Liver (tissue), 9 donors: ENCODE results near the gene GLI3. TPM values are rescaled to one million over a fixed set of nuclear protein-coding genes. Genes with fewer than 3 reads are reported as not detected.

Experiments
- DNase-seq: peaks from one replicate; pipeline ENCODE4 v3.0.0-alpha.2; 2017; ENCODE audit warnings: low spot score
- H3K27ac ChIP-seq, 2 donors: one replicate each; pipeline ENCODE4 v1.7.0; 2013; ENCODE audit warnings: inconsistent platforms in 2 of 2, low read length in 2 of 2, control low read depth in 1 of 2, low read depth in 1 of 2, mild to moderate bottlenecking in 1 of 2
- H3K27me3 ChIP-seq, 4 donors: one replicate each; pipeline versions ENCODE4 v1.6.1 to v1.7.0; 2013; ENCODE audit warnings: low read length in 3 of 4, inconsistent platforms in 1 of 4, mild to moderate bottlenecking in 1 of 4, moderate library complexity in 1 of 4; ENCODE audit not compliant: control insufficient read depth in 4 of 4, insufficient read depth in 4 of 4
- H3K36me3 ChIP-seq, 4 donors: one replicate each; pipeline versions ENCODE4 v1.6.1 to v1.7.0; 2013; ENCODE audit warnings: low read length in 3 of 4, mild to moderate bottlenecking in 3 of 4, low read depth in 1 of 4, moderate library complexity in 1 of 4; ENCODE audit not compliant: control insufficient read depth in 4 of 4, insufficient read depth in 3 of 4
- H3K4me1 ChIP-seq, 4 donors: one replicate each; pipeline versions ENCODE4 v1.6.1 to v1.7.0; 2013; ENCODE audit warnings: low read length in 3 of 4, mild to moderate bottlenecking in 3 of 4, moderate library complexity in 1 of 4; ENCODE audit not compliant: control insufficient read depth in 4 of 4, insufficient read depth in 4 of 4
- H3K4me3 ChIP-seq, 3 donors: one replicate each; pipeline versions ENCODE4 v1.6.1 to v1.7.0; 2013; ENCODE audit warnings: low read length in 3 of 3, control low read depth in 1 of 3, low read depth in 1 of 3, mild to moderate bottlenecking in 1 of 3
- H3K9ac ChIP-seq, 2 donors: one replicate each; pipeline ENCODE4 v1.7.0; 2013; ENCODE audit warnings: low read length in 2 of 2, mild to moderate bottlenecking in 2 of 2, moderate library complexity in 2 of 2, control low read depth in 1 of 2, low read depth in 1 of 2
- H3K9me3 ChIP-seq, 4 donors: one replicate each; pipeline versions ENCODE4 v1.6.1 to v1.7.0; 2013; ENCODE audit warnings: low read length in 3 of 4; ENCODE audit not compliant: control insufficient read depth in 4 of 4
- EGR1 ChIP-seq, 2 donors: IDR thresholded peaks; 2 replicates each; pipeline ENCODE4 v1.6.1; 2016 to 2018; ENCODE audit warnings: antibody characterized with exemption in 2 of 2, low read depth in 2 of 2
- FOXA1 ChIP-seq: IDR thresholded peaks from 2 replicates; pipeline ENCODE4 v1.6.1; 2016; ENCODE audit warnings: antibody characterized with exemption
- FOXA2 ChIP-seq: IDR thresholded peaks from 2 replicates; pipeline ENCODE4 v1.6.1; 2016; ENCODE audit warnings: antibody characterized with exemption
- GABPA ChIP-seq, 2 donors: IDR thresholded peaks in 1 of 2; conservative IDR thresholded peaks in 1 of 2; 2 replicates each; pipeline ENCODE4 v1.6.1; 2016; ENCODE audit warnings: antibody characterized with exemption in 2 of 2, mild to moderate bottlenecking in 1 of 2, moderate library complexity in 1 of 2
- HNF4G ChIP-seq: IDR thresholded peaks from 2 replicates; pipeline ENCODE4 v1.6.1; 2016; ENCODE audit warnings: antibody characterized with exemption
- JUND ChIP-seq, 2 donors: IDR thresholded peaks; 2 replicates each; pipeline ENCODE4 v1.6.1; 2016; ENCODE audit warnings: antibody characterized with exemption in 2 of 2
- NR2F2 ChIP-seq: IDR thresholded peaks from 2 replicates; pipeline ENCODE4 v1.6.1; 2016; ENCODE audit warnings: antibody characterized with exemption
- RXRA ChIP-seq, 2 donors: IDR thresholded peaks; 2 replicates each; pipeline ENCODE4 v1.6.1; 2017 to 2018; ENCODE audit warnings: antibody characterized with exemption in 2 of 2, mild to moderate bottlenecking in 1 of 2
- SP1 ChIP-seq: IDR thresholded peaks from 2 replicates; pipeline ENCODE4 v1.6.1; 2018; ENCODE audit warnings: antibody characterized with exemption, mild to moderate bottlenecking
- TAF1 ChIP-seq: conservative IDR thresholded peaks from 2 replicates; pipeline ENCODE4 v1.6.1; 2016; ENCODE audit warnings: antibody characterized with exemption, mild to moderate bottlenecking
- YY1 ChIP-seq: IDR thresholded peaks from 2 replicates; pipeline ENCODE4 v1.6.1; 2016; ENCODE audit warnings: antibody characterized with exemption, mild to moderate bottlenecking
- WGBS: extraction: QIAGEN DNeasy Blood & Tissue Kit; methylation state at CpG from one replicate; pipeline ENCODE4 v1.1.7; 2013; 5-methylcytosine and 5-hydroxymethylcytosine counted together
- polyA plus RNA-seq, 2 donors: library from polyadenylated mRNA; stranded (reverse) in 1 of 2; unstranded in 1 of 2; fragments of 200-250 nt in 1 of 2; fragments of >200 nt in 1 of 2; fragmentation: Nextera tagmentation in 1 of 2; extraction: Ambion mirVana in 1 of 2; gene quantifications; one replicate each; pipeline versions ENCODE4 v1.2.1 to v1.2.3, GENCODE V29; 2013 to 2015
- total RNA-seq, 2 donors: library from RNA; depleted of rRNA; stranded (reverse); fragments of >200 nt; gene quantifications; one replicate each; pipeline ENCODE4 v1.2.3, GENCODE V29; 2014
- TF ChIP-seq, protein P1 (sequence below): IDR thresholded peaks from 2 replicates; pipeline ENCODE4 v1.6.1; 2016; ENCODE audit warnings: antibody characterized with exemption
- TF ChIP-seq, protein P2 (sequence below): IDR thresholded peaks from 2 replicates; pipeline ENCODE4 v1.6.1; 2016; ENCODE audit warnings: antibody characterized with exemption
- TF ChIP-seq, protein P3 (sequence below): fragments of 150-350 bp; IDR thresholded peaks from 2 replicates; pipeline ENCODE4 v1.5.1; 2017; ENCODE audit warnings: improper control_type of control experiment, low read depth, low read length; ENCODE audit not compliant: missing input control
- TF ChIP-seq, protein P4 (sequence below): IDR thresholded peaks from 2 replicates; pipeline ENCODE4 v1.6.1; 2016; ENCODE audit warnings: antibody characterized with exemption, mild to moderate bottlenecking
- donor health status: healthy.
- donor health status: healthy.
- donor health status: healthy.
- donor health status: healthy.
- donor health status: healthy.

Gene GLI3
- total and polyA plus RNA-seq, 4 donors, result 0.09 to 0.42 (median 0.26) TPM

DNA sequence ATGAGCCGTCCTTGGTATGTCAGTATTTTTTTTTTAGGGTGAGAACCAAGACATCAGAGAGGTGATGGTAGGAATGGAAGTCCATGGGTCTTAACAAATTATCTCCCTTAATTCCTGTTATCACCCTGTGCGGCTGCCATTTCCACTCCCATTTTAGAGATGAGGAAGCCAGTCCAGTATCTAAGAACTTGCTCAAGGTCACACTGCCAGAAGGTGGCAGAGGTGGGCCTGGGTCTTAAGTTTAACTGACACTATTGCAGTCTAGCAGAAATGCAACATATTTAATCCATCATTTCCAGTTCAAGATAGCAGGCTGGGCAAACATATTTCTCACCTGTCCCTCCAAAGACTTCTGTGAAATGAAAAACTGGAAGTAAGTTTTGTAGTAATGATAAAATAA lies 108.3 kb downstream of the GLI3 start:
- Histone ChIP-seq H3K27ac (no peak overlapping the region), H3K4me3 (no peak overlapping the region), H3K9me3 (peaks cover 0 to 9% (median 4%) of the 10 kb centered on the region in 4 donors), H3K4me1 (no peaks in the 10 kb centered on the region), H3K27me3 (peaks cover 0 to 2% (median 0%) of the 10 kb centered on the region in 4 donors), H3K9ac (no peak overlapping the region), H3K36me3 (no peaks in the 10 kb centered on the region)
- TF ChIP-seq NR2F2 (no peak), TAF1 (no peak), SP1 (no peak), FOXA1 (no peak), RXRA (IDR thresholded peaks at IDR 0.05) (no peak), YY1 (no peak), JUND (IDR thresholded peaks at IDR 0.05) (no peak), FOXA2 (no peak), EGR1 (IDR thresholded peaks at IDR 0.05; ENCODE audit: low read depth in 2 of 2) (no peak), GABPA (IDR thresholded peaks at IDR 0.05 in 1 of 2, conservative IDR thresholded peaks at IDR 0.05 in 1 of 2) (no peak), HNF4G (no peak)
- TF ChIP-seq, protein P1, sequence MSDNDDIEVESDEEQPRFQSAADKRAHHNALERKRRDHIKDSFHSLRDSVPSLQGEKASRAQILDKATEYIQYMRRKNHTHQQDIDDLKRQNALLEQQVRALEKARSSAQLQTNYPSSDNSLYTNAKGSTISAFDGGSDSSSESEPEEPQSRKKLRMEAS, result no peak
- TF ChIP-seq, protein P2, sequence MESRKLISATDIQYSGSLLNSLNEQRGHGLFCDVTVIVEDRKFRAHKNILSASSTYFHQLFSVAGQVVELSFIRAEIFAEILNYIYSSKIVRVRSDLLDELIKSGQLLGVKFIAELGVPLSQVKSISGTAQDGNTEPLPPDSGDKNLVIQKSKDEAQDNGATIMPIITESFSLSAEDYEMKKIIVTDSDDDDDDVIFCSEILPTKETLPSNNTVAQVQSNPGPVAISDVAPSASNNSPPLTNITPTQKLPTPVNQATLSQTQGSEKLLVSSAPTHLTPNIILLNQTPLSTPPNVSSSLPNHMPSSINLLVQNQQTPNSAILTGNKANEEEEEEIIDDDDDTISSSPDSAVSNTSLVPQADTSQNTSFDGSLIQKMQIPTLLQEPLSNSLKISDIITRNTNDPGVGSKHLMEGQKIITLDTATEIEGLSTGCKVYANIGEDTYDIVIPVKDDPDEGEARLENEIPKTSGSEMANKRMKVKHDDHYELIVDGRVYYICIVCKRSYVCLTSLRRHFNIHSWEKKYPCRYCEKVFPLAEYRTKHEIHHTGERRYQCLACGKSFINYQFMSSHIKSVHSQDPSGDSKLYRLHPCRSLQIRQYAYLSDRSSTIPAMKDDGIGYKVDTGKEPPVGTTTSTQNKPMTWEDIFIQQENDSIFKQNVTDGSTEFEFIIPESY, result no peak
- TF ChIP-seq, protein P3, sequence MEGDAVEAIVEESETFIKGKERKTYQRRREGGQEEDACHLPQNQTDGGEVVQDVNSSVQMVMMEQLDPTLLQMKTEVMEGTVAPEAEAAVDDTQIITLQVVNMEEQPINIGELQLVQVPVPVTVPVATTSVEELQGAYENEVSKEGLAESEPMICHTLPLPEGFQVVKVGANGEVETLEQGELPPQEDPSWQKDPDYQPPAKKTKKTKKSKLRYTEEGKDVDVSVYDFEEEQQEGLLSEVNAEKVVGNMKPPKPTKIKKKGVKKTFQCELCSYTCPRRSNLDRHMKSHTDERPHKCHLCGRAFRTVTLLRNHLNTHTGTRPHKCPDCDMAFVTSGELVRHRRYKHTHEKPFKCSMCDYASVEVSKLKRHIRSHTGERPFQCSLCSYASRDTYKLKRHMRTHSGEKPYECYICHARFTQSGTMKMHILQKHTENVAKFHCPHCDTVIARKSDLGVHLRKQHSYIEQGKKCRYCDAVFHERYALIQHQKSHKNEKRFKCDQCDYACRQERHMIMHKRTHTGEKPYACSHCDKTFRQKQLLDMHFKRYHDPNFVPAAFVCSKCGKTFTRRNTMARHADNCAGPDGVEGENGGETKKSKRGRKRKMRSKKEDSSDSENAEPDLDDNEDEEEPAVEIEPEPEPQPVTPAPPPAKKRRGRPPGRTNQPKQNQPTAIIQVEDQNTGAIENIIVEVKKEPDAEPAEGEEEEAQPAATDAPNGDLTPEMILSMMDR, result no peak
- TF ChIP-seq, protein P4, sequence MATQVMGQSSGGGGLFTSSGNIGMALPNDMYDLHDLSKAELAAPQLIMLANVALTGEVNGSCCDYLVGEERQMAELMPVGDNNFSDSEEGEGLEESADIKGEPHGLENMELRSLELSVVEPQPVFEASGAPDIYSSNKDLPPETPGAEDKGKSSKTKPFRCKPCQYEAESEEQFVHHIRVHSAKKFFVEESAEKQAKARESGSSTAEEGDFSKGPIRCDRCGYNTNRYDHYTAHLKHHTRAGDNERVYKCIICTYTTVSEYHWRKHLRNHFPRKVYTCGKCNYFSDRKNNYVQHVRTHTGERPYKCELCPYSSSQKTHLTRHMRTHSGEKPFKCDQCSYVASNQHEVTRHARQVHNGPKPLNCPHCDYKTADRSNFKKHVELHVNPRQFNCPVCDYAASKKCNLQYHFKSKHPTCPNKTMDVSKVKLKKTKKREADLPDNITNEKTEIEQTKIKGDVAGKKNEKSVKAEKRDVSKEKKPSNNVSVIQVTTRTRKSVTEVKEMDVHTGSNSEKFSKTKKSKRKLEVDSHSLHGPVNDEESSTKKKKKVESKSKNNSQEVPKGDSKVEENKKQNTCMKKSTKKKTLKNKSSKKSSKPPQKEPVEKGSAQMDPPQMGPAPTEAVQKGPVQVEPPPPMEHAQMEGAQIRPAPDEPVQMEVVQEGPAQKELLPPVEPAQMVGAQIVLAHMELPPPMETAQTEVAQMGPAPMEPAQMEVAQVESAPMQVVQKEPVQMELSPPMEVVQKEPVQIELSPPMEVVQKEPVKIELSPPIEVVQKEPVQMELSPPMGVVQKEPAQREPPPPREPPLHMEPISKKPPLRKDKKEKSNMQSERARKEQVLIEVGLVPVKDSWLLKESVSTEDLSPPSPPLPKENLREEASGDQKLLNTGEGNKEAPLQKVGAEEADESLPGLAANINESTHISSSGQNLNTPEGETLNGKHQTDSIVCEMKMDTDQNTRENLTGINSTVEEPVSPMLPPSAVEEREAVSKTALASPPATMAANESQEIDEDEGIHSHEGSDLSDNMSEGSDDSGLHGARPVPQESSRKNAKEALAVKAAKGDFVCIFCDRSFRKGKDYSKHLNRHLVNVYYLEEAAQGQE, result no peak
- 64% methylated on average over 2 of the region's 2 CpGs for WGBS
- no peak for DNase-seq

DNA sequence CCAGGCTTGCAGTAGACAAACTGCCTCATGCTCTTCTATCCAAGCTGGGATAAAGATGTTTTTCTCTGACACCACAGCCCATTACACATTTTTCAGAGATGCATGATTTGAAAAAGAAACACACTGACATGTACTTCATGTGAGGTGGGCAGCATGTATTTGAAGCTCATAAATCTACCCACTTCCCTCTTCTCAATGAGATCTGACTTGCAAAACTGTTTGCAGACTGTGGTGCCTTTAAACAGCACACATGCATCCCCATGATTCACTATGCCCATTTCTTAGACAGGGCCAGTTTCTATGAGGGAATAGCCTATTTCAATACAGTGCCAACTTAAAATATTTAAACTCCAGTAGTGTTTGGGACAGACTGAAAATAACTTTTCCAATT lies 109.8 kb downstream of the GLI3 start:
- no peak overlapping the region for H3K27ac ChIP-seq
- no peak for DNase-seq

More for the DNA sequence above, 109.8 kb downstream of the GLI3 start:
- TF ChIP-seq RXRA (IDR thresholded peaks at IDR 0.05), result no peak
- TF ChIP-seq TAF1, result no peak
- TF ChIP-seq SP1, result no peak
- H3K4me1 ChIP-seq, result no peaks in the 10 kb centered on the region
- peaks cover 0 to 9% (median 4%) of the 10 kb centered on the region in 4 donors for H3K9me3 ChIP-seq
- peaks cover 0 to 2% (median 0%) of the 10 kb centered on the region in 4 donors for H3K27me3 ChIP-seq
- H3K36me3 ChIP-seq, result no peaks in the 10 kb centered on the region
- no peak overlapping the region for H3K9ac ChIP-seq
- H3K4me3 ChIP-seq, result no peak overlapping the region
